ENCODE measurements around the gene ACOX2. TPM values are rescaled to one million over a fixed set of nuclear protein-coding genes. Genes with fewer than 3 reads are reported as not detected.

ACOX2 gene
- total and polyA plus RNA-seq, 2 of the 13 experiments (the other 11 are each of a cell fraction or from before 2014, with no cell fraction given): 42.6 to 98.5 TPM

DNA sequence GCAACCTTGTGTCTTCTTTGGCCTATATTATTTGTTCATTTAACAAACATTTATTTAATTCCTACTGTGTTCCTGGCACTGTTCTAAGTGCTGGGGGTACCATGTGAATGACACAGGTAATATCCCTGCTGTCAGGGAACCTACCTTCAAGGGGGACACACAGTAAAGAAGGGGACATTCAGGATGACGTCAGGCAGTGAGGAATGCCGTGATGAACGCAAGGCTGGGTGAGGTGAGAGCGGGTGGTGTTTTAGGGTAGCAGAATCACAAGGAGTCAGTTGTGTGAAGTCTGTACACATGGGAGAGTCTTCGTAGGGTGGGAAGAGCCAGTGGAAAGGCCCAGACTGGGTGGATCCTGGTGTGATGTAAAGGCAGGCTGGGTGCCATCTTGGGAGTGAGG lies 41.9 kb upstream of the ACOX2 start:
- Histone ChIP-seq H3K9me3 (ENCODE audit: low read length) (no peaks in the 10 kb centered on the region), H3K4me1 (ENCODE audit: insufficient read depth, low read length) (peaks cover 13% of the 10 kb centered on the region), H4K20me1 (ENCODE audit: insufficient read depth, low read length) (no peaks in the 10 kb centered on the region), H2AFZ (ENCODE audit: low read length) (no peak overlapping the region), H3K79me2 (ENCODE audit: insufficient read depth, low read length) (no peaks in the 10 kb centered on the region), H3K36me3 (replicated peaks in 1 of 2; ENCODE audit: control insufficient read depth in 1 of 2, insufficient read depth in 2 of 2, low read length in 2 of 2) (no peaks in the 10 kb centered on the region), H3K27me3 (ENCODE audit: control insufficient read depth in 1 of 2, insufficient read depth in 2 of 2, low read length in 2 of 2) (0 out of 5 replicates have a peak, but pooled peaks cover 0 to 1% of the 10 kb centered on the region in 2 experiments), H3K9ac (ENCODE audit: insufficient read depth, low read depth, low read length) (no peak overlapping the region), H3K4me2 (ENCODE audit: low read depth, low read length) (no peak overlapping the region), H3K27ac (ENCODE audit: extremely low read length, insufficient read depth, low read length) (no peak overlapping the region), H3K4me3 (replicated peaks in 1 of 3; ENCODE audit: insufficient read depth in 1 of 3, low read depth in 2 of 3, low read length in 3 of 3) (no peak overlapping the region)
- ChIA-PET POLR2A (no interaction called here), CTCF (ENCODE audit: low intra/inter-chr PET ratio, low total read pairs) (no interaction called here)
- TF ChIP-seq MTA1 (CRISPR knock-in tag; IDR thresholded peaks at IDR 0.05; ENCODE audit: borderline replicate concordance) (no peak), ZBTB14 (CRISPR knock-in tag; IDR thresholded peaks at IDR 0.05) (no peak), ATF7 (IDR thresholded peaks at IDR 0.05) (peak; percentile 89), ATF7 (CRISPR knock-in tag; IDR thresholded peaks at IDR 0.05) (no peak), PRPF4 (IDR thresholded peaks at IDR 0.05; ENCODE audit: low read depth, low read length, poor library complexity, severe bottlenecking) (no peak), HOXA9 (CRISPR knock-in tag; IDR thresholded peaks at IDR 0.05; ENCODE audit: borderline replicate concordance) (no peak), KDM4B (CRISPR knock-in tag; IDR thresholded peaks at IDR 0.05) (no peak), CREB1 (IDR thresholded peaks at IDR 0.05) (peak; percentile 80), CREB1 (CRISPR knock-in tag; IDR thresholded peaks at IDR 0.05) (no peak)
- TF ChIP-seq, protein P1, sequence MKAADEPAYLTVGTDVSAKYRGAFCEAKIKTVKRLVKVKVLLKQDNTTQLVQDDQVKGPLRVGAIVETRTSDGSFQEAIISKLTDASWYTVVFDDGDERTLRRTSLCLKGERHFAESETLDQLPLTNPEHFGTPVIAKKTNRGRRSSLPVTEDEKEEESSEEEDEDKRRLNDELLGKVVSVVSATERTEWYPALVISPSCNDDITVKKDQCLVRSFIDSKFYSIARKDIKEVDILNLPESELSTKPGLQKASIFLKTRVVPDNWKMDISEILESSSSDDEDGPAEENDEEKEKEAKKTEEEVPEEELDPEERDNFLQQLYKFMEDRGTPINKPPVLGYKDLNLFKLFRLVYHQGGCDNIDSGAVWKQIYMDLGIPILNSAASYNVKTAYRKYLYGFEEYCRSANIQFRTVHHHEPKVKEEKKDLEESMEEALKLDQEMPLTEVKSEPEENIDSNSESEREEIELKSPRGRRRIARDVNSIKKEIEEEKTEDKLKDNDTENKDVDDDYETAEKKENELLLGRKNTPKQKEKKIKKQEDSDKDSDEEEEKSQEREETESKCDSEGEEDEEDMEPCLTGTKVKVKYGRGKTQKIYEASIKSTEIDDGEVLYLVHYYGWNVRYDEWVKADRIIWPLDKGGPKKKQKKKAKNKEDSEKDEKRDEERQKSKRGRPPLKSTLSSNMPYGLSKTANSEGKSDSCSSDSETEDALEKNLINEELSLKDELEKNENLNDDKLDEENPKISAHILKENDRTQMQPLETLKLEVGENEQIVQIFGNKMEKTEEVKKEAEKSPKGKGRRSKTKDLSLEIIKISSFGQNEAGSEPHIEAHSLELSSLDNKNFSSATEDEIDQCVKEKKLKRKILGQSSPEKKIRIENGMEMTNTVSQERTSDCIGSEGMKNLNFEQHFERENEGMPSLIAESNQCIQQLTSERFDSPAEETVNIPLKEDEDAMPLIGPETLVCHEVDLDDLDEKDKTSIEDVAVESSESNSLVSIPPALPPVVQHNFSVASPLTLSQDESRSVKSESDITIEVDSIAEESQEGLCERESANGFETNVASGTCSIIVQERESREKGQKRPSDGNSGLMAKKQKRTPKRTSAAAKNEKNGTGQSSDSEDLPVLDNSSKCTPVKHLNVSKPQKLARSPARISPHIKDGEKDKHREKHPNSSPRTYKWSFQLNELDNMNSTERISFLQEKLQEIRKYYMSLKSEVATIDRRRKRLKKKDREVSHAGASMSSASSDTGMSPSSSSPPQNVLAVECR (CRISPR knock-in tag; IDR thresholded peaks at IDR 0.05; ENCODE audit: borderline replicate concordance): no peak
- TF ChIP-seq, protein P2, sequence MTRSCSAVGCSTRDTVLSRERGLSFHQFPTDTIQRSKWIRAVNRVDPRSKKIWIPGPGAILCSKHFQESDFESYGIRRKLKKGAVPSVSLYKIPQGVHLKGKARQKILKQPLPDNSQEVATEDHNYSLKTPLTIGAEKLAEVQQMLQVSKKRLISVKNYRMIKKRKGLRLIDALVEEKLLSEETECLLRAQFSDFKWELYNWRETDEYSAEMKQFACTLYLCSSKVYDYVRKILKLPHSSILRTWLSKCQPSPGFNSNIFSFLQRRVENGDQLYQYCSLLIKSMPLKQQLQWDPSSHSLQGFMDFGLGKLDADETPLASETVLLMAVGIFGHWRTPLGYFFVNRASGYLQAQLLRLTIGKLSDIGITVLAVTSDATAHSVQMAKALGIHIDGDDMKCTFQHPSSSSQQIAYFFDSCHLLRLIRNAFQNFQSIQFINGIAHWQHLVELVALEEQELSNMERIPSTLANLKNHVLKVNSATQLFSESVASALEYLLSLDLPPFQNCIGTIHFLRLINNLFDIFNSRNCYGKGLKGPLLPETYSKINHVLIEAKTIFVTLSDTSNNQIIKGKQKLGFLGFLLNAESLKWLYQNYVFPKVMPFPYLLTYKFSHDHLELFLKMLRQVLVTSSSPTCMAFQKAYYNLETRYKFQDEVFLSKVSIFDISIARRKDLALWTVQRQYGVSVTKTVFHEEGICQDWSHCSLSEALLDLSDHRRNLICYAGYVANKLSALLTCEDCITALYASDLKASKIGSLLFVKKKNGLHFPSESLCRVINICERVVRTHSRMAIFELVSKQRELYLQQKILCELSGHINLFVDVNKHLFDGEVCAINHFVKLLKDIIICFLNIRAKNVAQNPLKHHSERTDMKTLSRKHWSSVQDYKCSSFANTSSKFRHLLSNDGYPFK (CRISPR knock-in tag; IDR thresholded peaks at IDR 0.05; ENCODE audit: borderline replicate concordance): no peak
- no TSS peak for BruUV-seq (replicated peaks)
- FAIRE-seq: no peak
- DNase-seq (ENCODE audit: low spot score): no peak
- ATAC-seq: no peak
- intact Hi-C loops (cut with micrococcal nuclease; ENCODE audit: unreplicated experiment) (no loop called here), in situ Hi-C loops (cut with HindIII; ENCODE audit: extremely low pct_ligation_motif_present, low pct_unique_long_range_greater_than_20kb) (no loop called here)
- WGBS (ENCODE audit: low lambda C conversion rate): 45% methylated on average over 5 of the region's 5 CpGs
